HEK293 (cell line): Measurements from ENCODE around the gene MOB2.
A peak's percentile ranks its signal among the peaks of the same experiment; 100 is the strongest.

ENCODE experiments used
- CTCF ChIA-PET: fragments of 350-600 bp; formaldehyde crosslinking; extraction: SDS; loops from one replicate; lab custom pipeline; 2021; ENCODE audit warnings: antibody characterized with exemption; lab: Yijun Ruan, JAX
- POLR2A ChIA-PET: fragments of 300-600 bp; formaldehyde crosslinking; extraction: SDS; loops from one replicate; lab custom pipeline; 2020; ENCODE audit warnings: antibody characterized with exemption, inconsistent platforms; lab: Yijun Ruan, JAX
- H3K27ac ChIP-seq: fragments of 200-500 bp; sonication (Bioruptor generic); 2 replicates; pipeline ENCODE4 v1.5.1; 2014; ENCODE audit warnings: low read depth, low read length, control low read depth, inconsistent platforms; ENCODE audit errors: extremely low read depth
- H3K36me3 ChIP-seq, 2 experiments: fragments of 200-500 bp in 1 of 2; sonication (Bioruptor generic) in 1 of 2; 1 replicate in 1 of 2; 2 replicates in 1 of 2; pipeline ENCODE4 v1.5.1; 2014 to 2017; ENCODE audit warnings: inconsistent platforms in 2 of 2, low read length in 2 of 2; ENCODE audit not compliant: control insufficient read depth in 2 of 2, insufficient read depth in 1 of 2
- H3K4me1 ChIP-seq: fragments of 200-500 bp; sonication (Bioruptor generic); 2 replicates; pipeline ENCODE4 v1.5.1; 2014; ENCODE audit warnings: mild to moderate bottlenecking, low read length, inconsistent platforms; ENCODE audit not compliant: control insufficient read depth, insufficient read depth
- H3K4me3 ChIP-seq: 2 replicates; pipeline ENCODE4 v1.5.1; 2011; ENCODE audit warnings: low read depth, mild to moderate bottlenecking, control low read depth, low read length, moderate library complexity
- H3K9me3 ChIP-seq: fragments of 200-500 bp; sonication (Bioruptor generic); 2 replicates; pipeline ENCODE4 v1.5.1; 2014; ENCODE audit warnings: low read depth, low read length, inconsistent platforms; ENCODE audit not compliant: control insufficient read depth, insufficient read depth
- AEBP2 ChIP-seq: fragments of 450-650 bp; formaldehyde crosslinking; IDR thresholded peaks from 2 replicates; pipeline ENCODE4 v1.5.1; 2016; ENCODE audit warnings: missing biosample characterization, missing genetic modification characterization, borderline replicate concordance
- BCL11B ChIP-seq: fragments of 450-650 bp; formaldehyde crosslinking; IDR thresholded peaks from 2 replicates; pipeline ENCODE4 v1.5.1; 2016; ENCODE audit warnings: low read depth, missing biosample characterization, missing genetic modification characterization
- CTCF ChIP-seq: fragments of 450-650 bp; formaldehyde crosslinking; IDR thresholded peaks from 2 replicates; pipeline ENCODE4 v1.5.1; 2016; ENCODE audit warnings: missing biosample characterization, missing genetic modification characterization
- GFI1B ChIP-seq: fragments of 450-650 bp; formaldehyde crosslinking; IDR thresholded peaks from 2 replicates; pipeline ENCODE4 v1.5.1; 2016; ENCODE audit warnings: missing biosample characterization, missing genetic modification characterization
- SALL2 ChIP-seq: fragments of 450-650 bp; formaldehyde crosslinking; IDR thresholded peaks from 2 replicates; pipeline ENCODE4 v1.5.0; 2017; ENCODE audit warnings: missing biosample characterization, mild to moderate bottlenecking, missing genetic modification characterization, borderline replicate concordance
- ZBTB21 ChIP-seq: fragments of 450-650 bp; formaldehyde crosslinking; IDR thresholded peaks from 2 replicates; pipeline ENCODE4 v1.5.1; 2017; ENCODE audit warnings: missing biosample characterization, missing genetic modification characterization
- ZFHX2 ChIP-seq: fragments of 450-650 bp; formaldehyde crosslinking; conservative IDR thresholded peaks from 2 replicates; pipeline ENCODE4 v1.5.1; 2016; ENCODE audit warnings: missing biosample characterization, missing genetic modification characterization
- ZNF133 ChIP-seq: fragments of 450-650 bp; formaldehyde crosslinking; IDR thresholded peaks from 2 replicates; pipeline ENCODE4 v1.5.1; 2016; ENCODE audit warnings: missing biosample characterization, missing genetic modification characterization
- ZNF248 ChIP-seq: fragments of 450-650 bp; formaldehyde crosslinking; IDR thresholded peaks from 2 replicates; pipeline ENCODE4 v1.5.1; 2017; ENCODE audit warnings: missing biosample characterization, missing genetic modification characterization
- ZNF311 ChIP-seq: fragments of 450-650 bp; formaldehyde crosslinking; IDR thresholded peaks from 2 replicates; pipeline ENCODE4 v1.5.1; 2017; ENCODE audit warnings: missing biosample characterization, missing genetic modification characterization, borderline replicate concordance
- ZNF354C ChIP-seq: fragments of 450-650 bp; formaldehyde crosslinking; IDR thresholded peaks from 2 replicates; pipeline ENCODE4 v1.5.1; 2016; ENCODE audit warnings: missing biosample characterization, missing genetic modification characterization, low read depth, borderline replicate concordance
- ZNF473 ChIP-seq: fragments of 450-650 bp; formaldehyde crosslinking; IDR thresholded peaks from 2 replicates; pipeline ENCODE4 v1.5.1; 2017; ENCODE audit warnings: missing biosample characterization, missing genetic modification characterization
- ZNF549 ChIP-seq: fragments of 450-650 bp; IDR thresholded peaks from 2 replicates; pipeline ENCODE4 v1.5.1; 2018; ENCODE audit warnings: missing biosample characterization, missing genetic modification characterization, mild to moderate bottlenecking, inconsistent platforms, moderate library complexity
- ZSCAN16 ChIP-seq: fragments of 450-650 bp; formaldehyde crosslinking; IDR thresholded peaks from 2 replicates; pipeline ENCODE4 v1.5.1; 2016; ENCODE audit warnings: missing biosample characterization, missing genetic modification characterization
- ZSCAN23 ChIP-seq: fragments of 450-650 bp; formaldehyde crosslinking; IDR thresholded peaks from 2 replicates; pipeline ENCODE4 v1.5.1; 2016; ENCODE audit warnings: missing biosample characterization, missing genetic modification characterization
- TF ChIP-seq, protein P1 (sequence below): fragments of 450-650 bp; formaldehyde crosslinking; IDR thresholded peaks from 2 replicates; pipeline ENCODE4; 2016; ENCODE audit warnings: missing biosample characterization, missing genetic modification characterization

The MOB2 gene

DNA sequence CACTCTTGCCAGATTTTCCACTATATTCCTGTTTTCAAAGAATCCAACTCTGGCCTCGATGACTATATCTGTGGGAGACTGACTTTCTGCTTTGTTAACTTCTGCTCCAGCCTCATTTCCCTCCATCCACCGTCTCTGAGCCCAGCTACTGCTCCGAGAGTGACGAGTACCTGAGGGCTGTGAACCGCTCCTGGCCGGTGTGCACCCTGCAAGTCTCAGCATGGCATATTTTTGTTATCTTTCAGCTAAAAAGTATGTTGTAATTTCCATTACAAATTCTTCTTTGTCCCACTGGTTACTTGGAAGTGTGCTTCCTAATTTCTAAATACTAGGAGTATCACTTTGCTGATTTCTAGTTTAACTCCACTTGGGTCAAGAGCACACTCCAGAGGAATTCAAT, 36.5 kb upstream of the MOB2 start (continued):
- no peak for TF ChIP-seq AEBP2
- no peak for TF ChIP-seq SALL2 (tag by site-specific recombination)
- TF ChIP-seq ZSCAN23 (tag by site-specific recombination), result no peak
- TF ChIP-seq ZBTB21 (tag by site-specific recombination), result no peak
- TF ChIP-seq CTCF (tag by site-specific recombination), result no peak
- no peak for TF ChIP-seq ZSCAN16 (tag by site-specific recombination)
- TF ChIP-seq ZNF473 (tag by site-specific recombination), result no peak
- TF ChIP-seq, all 188 proteins: peak for 0

DNA sequence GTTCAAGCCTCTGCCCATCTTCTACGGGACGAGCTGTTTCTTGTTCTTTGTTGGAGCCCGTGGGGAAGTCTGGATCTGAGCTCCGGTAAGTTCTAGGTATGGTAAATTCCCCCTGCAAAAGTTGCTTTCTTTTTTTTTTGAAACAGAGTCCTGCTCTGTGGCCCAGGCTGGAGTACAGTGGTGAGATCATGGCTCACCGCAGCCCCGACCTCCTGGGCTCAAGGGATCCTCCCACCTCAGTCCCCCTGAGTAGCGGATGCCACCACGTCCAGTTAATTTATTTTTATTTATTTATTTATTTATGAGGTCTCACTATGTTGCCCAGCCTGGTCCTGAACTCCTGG, 35.5 kb upstream of the MOB2 start:
- H3K9me3 ChIP-seq, result no peaks in the 10 kb centered on the region
- no peak overlapping the region for H3K27ac ChIP-seq
- CTCF ChIA-PET, result interaction anchor here (0.5 kb wide), 1 partner anchor 11 kb away, joined by 3 read pairs; no protein-coding TSS in a partner anchor
- no peaks in the 10 kb centered on the region for H3K36me3 ChIP-seq
- POLR2A ChIA-PET, result no interaction called here
- no peaks in the 10 kb centered on the region for H3K4me1 ChIP-seq
- H3K4me3 ChIP-seq, result no peak overlapping the region
- TF ChIP-seq, protein P1, sequence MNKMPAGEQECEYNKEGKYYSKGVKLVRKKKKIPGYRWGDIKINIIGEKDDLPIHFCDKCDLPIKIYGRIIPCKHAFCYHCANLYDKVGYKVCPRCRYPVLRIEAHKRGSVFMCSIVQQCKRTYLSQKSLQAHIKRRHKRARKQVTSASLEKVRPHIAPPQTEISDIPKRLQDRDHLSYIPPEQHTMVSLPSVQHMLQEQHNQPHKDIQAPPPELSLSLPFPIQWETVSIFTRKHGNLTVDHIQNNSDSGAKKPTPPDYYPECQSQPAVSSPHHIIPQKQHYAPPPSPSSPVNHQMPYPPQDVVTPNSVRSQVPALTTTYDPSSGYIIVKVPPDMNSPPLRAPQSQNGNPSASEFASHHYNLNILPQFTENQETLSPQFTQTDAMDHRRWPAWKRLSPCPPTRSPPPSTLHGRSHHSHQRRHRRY (tag by site-specific recombination), result no peak
- TF ChIP-seq ZNF549 (tag by site-specific recombination), result no peak
- no peak for TF ChIP-seq ZNF133 (tag by site-specific recombination)
- TF ChIP-seq ZNF248 (tag by site-specific recombination), result no peak
- no peak for TF ChIP-seq BCL11B
- no peak for TF ChIP-seq ZNF354C
- no peak for TF ChIP-seq ZNF311 (tag by site-specific recombination)
- TF ChIP-seq ZFHX2, result no peak

DNA sequence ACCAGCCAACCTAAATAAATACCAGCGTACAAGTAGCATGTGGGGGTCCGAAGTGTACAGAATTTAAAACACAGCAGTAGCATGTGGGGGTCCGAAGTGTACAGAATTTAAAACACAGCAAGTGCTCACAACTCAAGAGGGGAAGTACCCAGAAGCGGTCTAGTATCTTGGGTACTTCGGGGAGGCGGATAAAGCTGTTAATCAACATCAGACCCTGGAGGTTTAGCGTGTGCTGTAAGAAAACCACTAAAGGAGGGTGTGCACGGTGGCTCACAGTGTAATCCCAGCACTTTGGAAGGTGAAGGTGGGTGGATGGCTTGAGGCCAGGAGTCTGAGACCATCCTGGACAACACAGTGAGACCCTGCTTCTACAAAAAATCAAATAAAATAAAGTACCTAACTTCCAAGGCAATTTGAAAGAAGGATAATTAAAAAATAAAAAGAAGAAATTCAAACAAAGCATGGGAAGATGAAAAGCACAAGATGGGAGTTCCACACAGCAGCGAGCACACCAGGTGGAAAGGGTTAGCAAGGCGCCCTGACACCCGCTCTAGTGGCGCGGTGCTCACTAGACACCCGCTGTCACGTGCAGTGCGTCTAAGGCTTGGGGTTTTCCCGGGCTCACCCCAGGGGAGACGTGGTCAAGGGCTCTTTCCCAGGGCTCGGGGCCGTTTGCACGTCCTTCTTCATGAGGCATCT, 35.0 kb upstream of the MOB2 start:
- POLR2A ChIA-PET, result no interaction called here
- no peaks in the 10 kb centered on the region for H3K4me1 ChIP-seq
- no peaks in the 10 kb centered on the region for H3K9me3 ChIP-seq
- TF ChIP-seq GFI1B (tag by site-specific recombination), result no peak
- 0 out of 2 replicates have a peak, but pooled peaks have one; percentile 14 for TF ChIP-seq ZFHX2
- CTCF ChIA-PET, result interaction anchor here (0.5 to 0.7 kb wide), 3 partner anchors 11 to 1696 kb away, joined by 3 to 5 read pairs (median 4); no protein-coding TSS in a partner anchor
- no peak overlapping the region for H3K27ac ChIP-seq
- no peaks in the 10 kb centered on the region for H3K36me3 ChIP-seq
- H3K4me3 ChIP-seq, result no peak overlapping the region
